GM12872 (cell line): ENCODE measurements around the gene IPO4.

Experiments
- CTCF ChIP-seq: IDR thresholded peaks from 3 replicates; pipeline ENCODE4 v1.5.1; 2011; ENCODE audit warnings: low read depth, mild to moderate bottlenecking, low read length, moderate library complexity; ENCODE audit not compliant: insufficient read depth

Gene IPO4

DNA sequence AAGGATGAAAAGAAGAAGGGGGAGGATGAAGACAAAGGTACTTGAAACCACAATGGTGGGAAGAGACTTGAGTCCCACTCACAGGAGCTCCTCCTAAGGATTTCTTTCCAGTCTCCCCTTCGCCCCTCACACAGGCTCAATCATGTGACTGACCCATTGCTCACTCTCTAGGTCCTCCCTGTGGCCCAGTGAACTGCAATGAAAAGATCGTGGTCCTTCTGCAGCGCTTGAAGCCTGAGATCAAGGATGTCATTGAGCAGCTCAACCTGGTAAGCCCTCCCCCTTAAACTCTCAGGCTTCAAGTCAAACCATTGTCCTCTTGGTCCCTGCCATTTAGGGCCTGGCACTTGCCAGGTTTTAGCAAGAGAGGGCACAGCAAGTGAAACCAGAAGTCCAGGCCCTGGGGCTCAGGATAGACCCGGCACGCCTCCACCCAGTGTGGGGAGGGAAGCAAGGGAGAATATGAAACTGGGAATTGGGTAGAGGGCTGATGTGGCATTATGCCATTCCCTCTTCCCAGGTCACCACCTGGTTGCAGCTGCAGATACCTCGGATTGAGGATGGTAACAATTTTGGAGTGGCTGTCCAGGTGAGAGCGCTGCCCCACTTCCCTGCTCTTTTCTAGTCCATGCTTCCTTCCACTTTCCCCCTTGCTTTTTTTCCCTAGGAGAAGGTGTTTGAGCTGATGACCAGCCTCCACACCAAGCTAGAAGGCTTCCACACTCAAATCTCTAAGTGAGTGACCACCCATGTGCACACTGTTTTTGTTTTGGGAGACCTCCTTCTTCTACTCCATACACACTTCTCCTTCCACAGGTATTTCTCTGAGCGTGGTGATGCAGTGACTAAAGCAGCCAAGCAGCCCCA lies 50.9 kb downstream of the IPO4 start:
- TF ChIP-seq CTCF: no peak

DNA sequence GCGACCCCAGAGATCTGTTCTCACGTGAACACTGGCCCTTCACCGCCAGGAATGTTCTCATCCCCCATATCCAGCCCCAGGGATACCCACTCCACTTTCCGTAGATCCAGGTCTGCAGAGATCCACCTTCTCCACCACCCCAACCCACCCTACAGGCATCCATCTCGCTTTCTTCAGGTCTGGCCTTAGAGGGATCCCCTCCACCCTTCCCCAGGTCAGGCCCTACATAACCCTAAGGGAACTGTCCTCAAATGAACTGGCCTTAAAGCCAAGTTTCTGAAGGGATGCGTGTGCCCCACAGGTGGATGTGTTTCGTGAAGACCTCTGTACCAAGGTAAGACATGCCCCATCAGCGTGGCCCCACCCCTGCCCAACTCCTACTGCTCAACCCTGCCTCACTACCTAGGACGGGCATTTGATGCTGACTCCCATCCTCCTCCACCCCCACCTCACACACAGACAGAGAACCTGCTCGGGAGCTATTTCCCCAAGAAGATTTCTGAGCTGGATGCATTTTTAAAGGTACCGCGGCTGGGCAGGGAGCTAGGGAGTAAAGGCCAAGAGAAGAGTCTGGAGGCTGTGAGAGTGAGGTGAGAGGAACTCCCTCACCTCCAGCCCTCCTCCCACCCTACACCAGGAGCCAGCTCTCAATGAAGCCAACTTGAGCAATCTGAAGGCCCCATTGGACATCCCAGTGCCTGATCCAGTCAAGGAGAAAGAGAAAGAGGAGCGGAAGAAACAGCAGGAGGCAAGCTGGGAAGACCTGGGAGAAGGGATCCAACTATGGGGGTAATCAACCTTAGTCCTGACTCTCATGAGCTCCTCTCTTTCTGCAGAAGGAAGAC lies 51.7 kb downstream of the IPO4 start:
- TF ChIP-seq CTCF: no peak

DNA sequence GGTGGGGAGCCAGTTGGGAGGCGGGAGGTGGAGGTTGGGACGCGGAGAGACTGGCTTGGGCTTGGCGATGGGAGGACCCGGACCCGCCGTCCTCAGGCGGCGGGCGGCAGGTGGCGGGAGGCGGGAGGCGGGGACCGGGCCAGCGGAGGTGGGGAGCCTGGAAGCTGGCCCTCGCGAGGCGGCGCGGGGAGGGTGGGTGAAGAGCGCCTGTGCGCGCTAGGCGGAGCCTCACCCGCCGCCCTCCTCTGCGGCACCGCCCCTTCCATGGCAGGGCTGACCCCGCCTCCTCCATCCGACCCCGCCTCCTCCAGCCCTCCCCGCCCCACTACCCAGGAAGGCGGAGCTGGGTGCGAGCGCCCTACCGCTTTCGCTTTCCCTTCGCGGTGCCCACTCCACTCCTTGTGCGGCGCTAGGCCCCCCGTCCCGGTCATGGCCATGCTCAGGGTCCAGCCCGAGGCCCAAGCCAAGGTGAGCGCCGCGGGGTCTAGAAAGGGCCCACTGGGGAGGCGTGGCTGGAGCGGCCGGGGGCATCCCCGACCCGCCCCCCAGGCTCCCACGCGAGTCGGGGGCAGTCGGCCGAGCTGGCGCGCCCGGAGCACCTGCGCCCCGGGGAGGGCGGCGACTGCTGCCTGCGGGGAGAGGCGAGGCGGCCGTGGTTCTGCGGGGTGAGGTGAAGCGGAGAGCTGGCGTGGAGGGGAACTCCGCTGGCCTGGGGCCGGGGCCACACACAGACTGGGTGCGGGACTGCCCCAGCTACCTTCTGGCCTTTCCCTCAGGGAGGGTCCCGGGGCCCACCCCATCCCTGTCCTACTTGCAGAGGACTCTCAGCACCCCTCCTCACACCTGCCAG lies 52.6 kb downstream of the IPO4 start, which contains the start of gene PSME1:
TSS of gene PSME1 (plus strand) at position 361 of the 850 bp plus-strand sequence. CDS start at position 430, 69 bp downstream.
- no peak for TF ChIP-seq CTCF

- TF ChIP-seq CTCF: no peak
Measured at GRCh38 chr14:24135584-24135833, 53.1 kb downstream of the IPO4 start.

- no peak for TF ChIP-seq CTCF
Measured at GRCh38 chr14:24133735-24134134, 54.9 kb downstream of the IPO4 start.

DNA sequence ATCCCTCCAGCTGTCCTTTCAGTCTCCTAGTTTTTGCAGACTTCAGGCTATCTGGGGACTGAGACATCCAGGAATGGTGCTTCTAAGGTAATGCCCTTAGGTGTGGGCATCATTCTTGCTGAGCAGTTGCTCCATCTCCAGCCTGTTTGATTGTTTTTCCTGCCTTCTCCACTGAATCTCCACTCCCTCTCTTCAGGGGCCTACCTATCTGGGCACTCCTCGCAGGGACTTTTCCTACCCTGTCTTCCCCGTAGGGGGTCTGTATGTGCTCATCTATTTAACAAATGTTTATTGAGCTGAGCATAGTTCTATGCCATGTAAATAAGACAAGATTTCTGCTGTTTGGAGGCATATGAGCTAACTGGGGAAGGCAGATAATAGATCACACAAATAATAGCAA lies 55.6 kb downstream of the IPO4 start:
- no peak for TF ChIP-seq CTCF
